ENCODE data around the gene HAND2. TPM values are rescaled to one million over a fixed set of nuclear protein-coding genes. Genes with fewer than 3 reads are reported as not detected.

Gene HAND2
- total RNA-seq, 3 donors from 2014 or later (not counting 1 experiment from before 2014, with no cell fraction given): not detected

DNA sequence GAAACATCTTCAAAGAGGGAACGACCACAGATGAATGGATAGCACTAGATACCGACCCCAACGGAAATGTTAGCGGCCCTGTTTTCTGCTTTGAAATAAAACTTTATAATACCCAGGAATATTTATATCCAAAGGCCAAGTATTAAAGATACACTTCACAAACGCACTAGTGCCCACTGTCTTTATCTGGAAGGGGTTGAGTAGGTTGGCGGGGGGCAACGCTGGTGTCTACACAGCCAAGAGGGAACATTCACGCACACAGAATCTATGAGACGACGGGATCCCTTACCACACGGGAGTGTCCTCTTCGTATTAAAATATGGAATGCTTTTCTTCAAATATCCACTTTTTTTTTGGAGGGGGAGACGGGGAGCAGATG lies 3.3 kb downstream of the HAND2 start:
- H3K36me3 Mint-ChIP-seq: peaks cover 36% of the 10 kb centered on the region
- H3K27me3 Mint-ChIP-seq (ENCODE audit: low read depth in 2 of 2): peaks cover 77 to 88% of the 10 kb centered on the region in 2 donors
- no peaks in the 10 kb centered on the region for H3K36me3 ChIP-seq (ENCODE audit: control insufficient read depth, insufficient read depth, low read length)
- TF ChIP-seq, protein P1, sequence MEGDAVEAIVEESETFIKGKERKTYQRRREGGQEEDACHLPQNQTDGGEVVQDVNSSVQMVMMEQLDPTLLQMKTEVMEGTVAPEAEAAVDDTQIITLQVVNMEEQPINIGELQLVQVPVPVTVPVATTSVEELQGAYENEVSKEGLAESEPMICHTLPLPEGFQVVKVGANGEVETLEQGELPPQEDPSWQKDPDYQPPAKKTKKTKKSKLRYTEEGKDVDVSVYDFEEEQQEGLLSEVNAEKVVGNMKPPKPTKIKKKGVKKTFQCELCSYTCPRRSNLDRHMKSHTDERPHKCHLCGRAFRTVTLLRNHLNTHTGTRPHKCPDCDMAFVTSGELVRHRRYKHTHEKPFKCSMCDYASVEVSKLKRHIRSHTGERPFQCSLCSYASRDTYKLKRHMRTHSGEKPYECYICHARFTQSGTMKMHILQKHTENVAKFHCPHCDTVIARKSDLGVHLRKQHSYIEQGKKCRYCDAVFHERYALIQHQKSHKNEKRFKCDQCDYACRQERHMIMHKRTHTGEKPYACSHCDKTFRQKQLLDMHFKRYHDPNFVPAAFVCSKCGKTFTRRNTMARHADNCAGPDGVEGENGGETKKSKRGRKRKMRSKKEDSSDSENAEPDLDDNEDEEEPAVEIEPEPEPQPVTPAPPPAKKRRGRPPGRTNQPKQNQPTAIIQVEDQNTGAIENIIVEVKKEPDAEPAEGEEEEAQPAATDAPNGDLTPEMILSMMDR (IDR thresholded peaks at IDR 0.05): no peak
- peaks cover 25% of the 10 kb centered on the region for H3K4me1 ChIP-seq (ENCODE audit: control insufficient read depth, insufficient read depth, low read length)
- intact Hi-C loops (cut with micrococcal nuclease): no loop called here
- peaks cover 84% of the 10 kb centered on the region for H3K27me3 ChIP-seq (ENCODE audit: control insufficient read depth, insufficient read depth, low read length)
- no peak overlapping the region for H3K4me3 Mint-ChIP-seq
- ATAC-seq (no peak), DNase-seq (no peak)
- 19% methylated on average over 9 of the region's 13 CpGs for WGBS (ENCODE audit: insufficient coverage)
- no peak overlapping the region for H3K4me3 ChIP-seq (ENCODE audit: low read length)
- no peak overlapping the region for H3K27ac ChIP-seq (ENCODE audit: low read length)
- no peaks in the 10 kb centered on the region for H3K9me3 Mint-ChIP-seq
- H3K27ac Mint-ChIP-seq: no peak overlapping the region
- H3K9me3 ChIP-seq (ENCODE audit: control insufficient read depth, insufficient read depth, low read length): peaks cover 22% of the 10 kb centered on the region
- H3K4me1 Mint-ChIP-seq: no peaks in the 10 kb centered on the region

DNA sequence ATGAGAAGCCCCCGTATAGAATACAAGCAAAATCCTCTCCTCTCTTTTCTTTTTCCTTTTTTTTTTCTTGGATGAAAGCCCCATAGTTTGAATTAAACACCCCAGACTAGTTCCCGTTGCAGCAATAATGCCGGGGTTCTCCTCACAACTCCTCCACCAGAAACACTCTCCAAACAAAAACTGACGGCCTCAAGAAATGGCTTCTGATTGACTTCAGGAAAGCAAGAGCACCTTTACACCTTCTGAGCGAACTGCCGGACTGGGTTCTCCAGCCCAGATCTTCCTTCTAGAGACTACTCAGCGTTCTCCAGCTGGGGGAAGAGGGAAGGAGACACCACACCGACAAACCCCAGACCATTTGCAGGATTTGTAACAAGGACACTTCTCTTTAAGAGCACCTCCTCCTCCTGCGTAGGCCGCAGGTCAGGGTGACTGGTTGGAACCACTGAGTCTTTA lies 4.0 kb downstream of the HAND2 start:
- Histone ChIP-seq H3K9me3 (ENCODE audit: control insufficient read depth, insufficient read depth, low read length) (peaks cover 18% of the 10 kb centered on the region), H3K4me1 (ENCODE audit: control insufficient read depth, insufficient read depth, low read length) (peaks cover 26% of the 10 kb centered on the region), H3K4me3 (ENCODE audit: low read length) (no peak overlapping the region), H3K27me3 (ENCODE audit: control insufficient read depth, insufficient read depth, low read length) (peaks cover 86% of the 10 kb centered on the region), H3K36me3 (ENCODE audit: control insufficient read depth, insufficient read depth, low read length) (no peaks in the 10 kb centered on the region), H3K27ac (ENCODE audit: low read length) (no peak overlapping the region)
- DNase-seq (no peak), ATAC-seq (no peak)
- Mint-ChIP-seq H3K27me3 (ENCODE audit: low read depth in 2 of 2) (peaks cover 76 to 84% of the 10 kb centered on the region in 2 donors), H3K27ac (no peak overlapping the region), H3K4me3 (no peak overlapping the region), H3K9me3 (no peaks in the 10 kb centered on the region), H3K4me1 (no peaks in the 10 kb centered on the region), H3K36me3 (peaks cover 36% of the 10 kb centered on the region)
- TF ChIP-seq, protein P1 (IDR thresholded peaks at IDR 0.05): no peak
- intact Hi-C loops (cut with micrococcal nuclease): no loop called here
- WGBS (ENCODE audit: insufficient coverage): 28% methylated on average over 8 of the region's 10 CpGs

DNA sequence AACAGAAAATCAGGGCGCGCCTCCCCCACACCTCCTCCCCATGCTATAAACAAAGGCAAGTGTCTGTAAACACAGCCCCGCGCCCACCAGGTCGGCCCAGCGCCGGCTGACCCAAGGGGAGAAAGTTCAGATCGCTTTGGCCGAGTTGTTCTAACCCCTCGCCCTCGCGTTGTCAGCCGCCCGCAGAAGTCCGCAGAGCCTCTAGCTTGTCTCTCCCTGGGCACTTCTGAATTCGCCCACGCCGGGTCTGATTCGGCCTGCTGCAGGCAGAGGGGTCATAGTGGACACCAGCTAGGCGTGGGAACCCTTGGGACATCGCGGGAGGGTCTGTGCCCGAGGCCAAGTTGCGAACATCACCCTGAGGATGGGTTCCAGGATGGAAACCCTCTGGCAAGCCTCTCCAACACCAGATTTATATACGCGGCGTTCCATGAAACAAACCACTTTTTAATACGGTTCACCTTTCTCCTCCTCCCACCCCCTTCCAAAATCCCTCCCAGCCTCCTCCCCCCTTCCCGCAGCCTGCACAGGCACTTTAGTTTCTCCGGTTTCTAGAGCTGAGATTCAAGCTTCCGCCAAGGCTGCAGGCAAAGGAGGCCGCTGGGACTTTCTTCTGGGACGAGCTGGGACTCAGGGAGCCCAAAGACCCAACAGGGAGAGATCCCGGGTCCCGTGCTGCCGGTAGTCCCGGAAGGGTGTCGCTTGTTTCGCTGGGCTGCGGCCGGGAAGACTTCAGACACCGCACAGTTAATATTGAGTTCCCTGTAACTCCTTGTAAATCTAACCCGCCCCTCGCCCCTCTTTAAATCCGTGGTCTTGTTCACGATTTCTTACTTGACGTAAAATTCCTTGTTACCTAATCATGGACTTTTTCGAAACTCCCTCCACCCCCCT lies 4.7 kb downstream of the HAND2 start:
- DNase-seq (no peak), ATAC-seq (no peak)
- Histone ChIP-seq H3K27ac (ENCODE audit: low read length) (no peak overlapping the region), H3K4me1 (ENCODE audit: control insufficient read depth, insufficient read depth, low read length) (peaks cover 24% of the 10 kb centered on the region), H3K4me3 (ENCODE audit: low read length) (no peak overlapping the region), H3K9me3 (ENCODE audit: control insufficient read depth, insufficient read depth, low read length) (peaks cover 16% of the 10 kb centered on the region), H3K27me3 (ENCODE audit: control insufficient read depth, insufficient read depth, low read length) (peaks cover 86% of the 10 kb centered on the region), H3K36me3 (ENCODE audit: control insufficient read depth, insufficient read depth, low read length) (no peaks in the 10 kb centered on the region)
- H3K27ac Mint-ChIP-seq: no peak overlapping the region
- H3K27me3 Mint-ChIP-seq (ENCODE audit: low read depth in 2 of 2): peaks cover 78 to 85% of the 10 kb centered on the region in 2 donors
- no peaks in the 10 kb centered on the region for H3K9me3 Mint-ChIP-seq
- no peak overlapping the region for H3K4me3 Mint-ChIP-seq
- peaks cover 38% of the 10 kb centered on the region for H3K36me3 Mint-ChIP-seq
- TF ChIP-seq, protein P1 (IDR thresholded peaks at IDR 0.05): no peak
- H3K4me1 Mint-ChIP-seq: no peaks in the 10 kb centered on the region
- 11% methylated on average over 48 of the region's 48 CpGs for WGBS (ENCODE audit: insufficient coverage)
- intact Hi-C loops (cut with micrococcal nuclease): no loop called here

Data from natural killer cell (primary cell).